ENCODE results near the gene SPTBN1. TPM values are rescaled to one million over a fixed set of nuclear protein-coding genes. Genes with fewer than 3 reads are reported as not detected.

The SPTBN1 gene
- total and polyA plus RNA-seq, 2 experiments from 2014 or later, result 125 to 435 TPM

DNA sequence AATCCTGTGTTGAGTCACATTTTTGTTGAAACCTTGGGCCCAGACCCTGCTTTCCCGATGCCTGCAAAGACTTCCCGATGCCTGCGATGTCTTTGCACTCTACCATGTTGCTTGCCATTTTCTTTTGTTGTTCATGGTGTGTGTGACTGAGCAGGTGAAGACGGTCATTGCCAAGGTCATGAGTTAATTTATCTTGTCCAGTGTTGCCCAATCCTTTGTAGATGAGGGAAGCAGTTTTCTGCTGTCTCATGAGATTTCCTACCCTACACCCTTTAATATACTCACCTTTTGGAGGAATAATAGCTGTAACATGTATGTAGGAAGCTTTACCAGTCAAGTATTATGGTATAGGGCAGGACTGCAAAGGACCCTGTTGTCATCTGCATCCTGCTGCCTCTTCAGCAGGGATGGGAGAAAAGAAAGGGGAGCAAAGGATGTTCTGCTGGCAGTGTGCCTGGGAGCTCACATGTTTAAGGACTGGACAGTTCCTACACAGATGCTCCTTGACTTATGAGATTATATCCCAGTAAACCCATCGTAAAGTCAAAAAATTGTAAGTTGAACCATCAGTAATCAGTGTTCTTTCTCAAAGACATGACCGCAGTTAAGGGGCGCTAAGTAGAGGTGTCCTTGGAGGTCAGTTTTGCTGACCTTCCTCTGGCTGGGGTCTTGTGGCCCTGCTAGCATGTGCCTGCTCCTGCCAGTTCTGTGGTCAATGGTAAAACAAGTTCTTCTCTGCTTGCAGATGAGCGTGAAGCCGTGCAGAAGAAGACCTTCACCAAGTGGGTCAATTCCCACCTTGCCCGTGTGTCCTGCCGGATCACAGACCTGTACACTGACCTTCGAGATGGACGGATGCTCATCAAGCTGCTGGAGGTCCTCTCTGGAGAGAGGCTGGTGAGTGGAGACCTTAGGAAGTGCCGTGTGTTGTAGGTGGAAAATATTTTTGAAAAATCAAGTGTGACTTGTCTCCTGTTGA is 142.5 kb downstream of the SPTBN1 start:
- Histone ChIP-seq H3K27ac (no peak overlapping the region), H3K4me1 (ENCODE audit: low read depth) (peaks cover 40% of the 10 kb centered on the region), H3K36me3 (peaks cover 6% of the 10 kb centered on the region), H3K27me3 (no peaks in the 10 kb centered on the region), H3K9me3 (ENCODE audit: low read depth) (no peaks in the 10 kb centered on the region), H3K4me3 (no peak overlapping the region)
- no peak for DNase-seq (ENCODE audit: low read depth in 1 of 2, low spot score in 1 of 2)
- TF ChIP-seq, protein P1, sequence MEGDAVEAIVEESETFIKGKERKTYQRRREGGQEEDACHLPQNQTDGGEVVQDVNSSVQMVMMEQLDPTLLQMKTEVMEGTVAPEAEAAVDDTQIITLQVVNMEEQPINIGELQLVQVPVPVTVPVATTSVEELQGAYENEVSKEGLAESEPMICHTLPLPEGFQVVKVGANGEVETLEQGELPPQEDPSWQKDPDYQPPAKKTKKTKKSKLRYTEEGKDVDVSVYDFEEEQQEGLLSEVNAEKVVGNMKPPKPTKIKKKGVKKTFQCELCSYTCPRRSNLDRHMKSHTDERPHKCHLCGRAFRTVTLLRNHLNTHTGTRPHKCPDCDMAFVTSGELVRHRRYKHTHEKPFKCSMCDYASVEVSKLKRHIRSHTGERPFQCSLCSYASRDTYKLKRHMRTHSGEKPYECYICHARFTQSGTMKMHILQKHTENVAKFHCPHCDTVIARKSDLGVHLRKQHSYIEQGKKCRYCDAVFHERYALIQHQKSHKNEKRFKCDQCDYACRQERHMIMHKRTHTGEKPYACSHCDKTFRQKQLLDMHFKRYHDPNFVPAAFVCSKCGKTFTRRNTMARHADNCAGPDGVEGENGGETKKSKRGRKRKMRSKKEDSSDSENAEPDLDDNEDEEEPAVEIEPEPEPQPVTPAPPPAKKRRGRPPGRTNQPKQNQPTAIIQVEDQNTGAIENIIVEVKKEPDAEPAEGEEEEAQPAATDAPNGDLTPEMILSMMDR (IDR thresholded peaks at IDR 0.05; ENCODE audit: low read depth, low read length), result no peak

DNA sequence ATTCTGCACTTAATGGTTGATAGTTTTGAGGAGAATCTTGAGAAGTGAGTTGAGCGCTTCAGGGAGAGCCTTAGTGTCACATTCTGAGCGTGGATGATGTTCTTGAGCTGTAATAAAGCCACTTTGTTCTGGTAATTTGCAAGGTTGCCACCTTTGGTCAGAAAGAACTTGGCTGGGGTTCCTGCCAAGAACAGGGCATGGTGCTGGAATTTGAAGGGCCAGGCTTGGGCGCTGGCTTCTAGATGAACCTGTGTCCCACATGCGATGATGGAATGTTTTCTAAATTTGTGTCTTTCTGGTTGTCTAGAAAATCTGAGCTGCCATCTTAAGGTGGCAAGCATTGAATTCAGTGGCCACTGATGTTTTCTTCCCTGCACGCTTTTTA is 143.2 kb downstream of the SPTBN1 start:
- Histone ChIP-seq H3K27ac (no peak overlapping the region), H3K27me3 (no peaks in the 10 kb centered on the region), H3K4me1 (ENCODE audit: low read depth) (peaks cover 47% of the 10 kb centered on the region), H3K9me3 (ENCODE audit: low read depth) (no peaks in the 10 kb centered on the region), H3K36me3 (peaks cover 6% of the 10 kb centered on the region), H3K4me3 (no peak overlapping the region)
- TF ChIP-seq, protein P1 (IDR thresholded peaks at IDR 0.05; ENCODE audit: low read depth, low read length), result no peak
- DNase-seq (ENCODE audit: low read depth in 1 of 2, low spot score in 1 of 2), result no peak

DNA sequence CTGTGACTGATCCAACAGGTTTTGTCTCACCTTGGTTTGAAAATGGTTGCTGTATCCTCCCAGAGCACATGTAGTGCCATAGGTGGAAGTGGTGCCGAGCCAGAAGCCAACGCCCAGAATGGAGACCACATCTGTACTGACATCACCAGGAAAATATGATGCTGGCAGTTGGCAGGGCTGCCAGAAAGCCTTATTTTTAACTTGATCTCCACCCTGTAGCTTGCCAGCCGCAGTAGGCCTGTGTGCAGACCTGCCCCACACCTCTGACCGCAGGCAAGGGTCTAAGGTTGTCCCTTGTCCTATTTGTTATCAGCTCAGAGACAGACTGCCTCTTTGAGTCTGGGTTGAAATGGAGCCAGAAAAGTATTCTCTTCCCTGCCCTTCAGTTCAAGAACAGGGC is 143.8 kb downstream of the SPTBN1 start:
- Histone ChIP-seq H3K27me3 (no peaks in the 10 kb centered on the region), H3K36me3 (peaks cover 6% of the 10 kb centered on the region), H3K4me1 (ENCODE audit: low read depth) (peaks cover 52% of the 10 kb centered on the region), H3K9me3 (ENCODE audit: low read depth) (no peaks in the 10 kb centered on the region), H3K4me3 (no peak overlapping the region), H3K27ac (no peak overlapping the region)
- no peak for DNase-seq (ENCODE audit: low read depth in 1 of 2, low spot score in 1 of 2)
- TF ChIP-seq, protein P1 (IDR thresholded peaks at IDR 0.05; ENCODE audit: low read depth, low read length), result no peak

DNA sequence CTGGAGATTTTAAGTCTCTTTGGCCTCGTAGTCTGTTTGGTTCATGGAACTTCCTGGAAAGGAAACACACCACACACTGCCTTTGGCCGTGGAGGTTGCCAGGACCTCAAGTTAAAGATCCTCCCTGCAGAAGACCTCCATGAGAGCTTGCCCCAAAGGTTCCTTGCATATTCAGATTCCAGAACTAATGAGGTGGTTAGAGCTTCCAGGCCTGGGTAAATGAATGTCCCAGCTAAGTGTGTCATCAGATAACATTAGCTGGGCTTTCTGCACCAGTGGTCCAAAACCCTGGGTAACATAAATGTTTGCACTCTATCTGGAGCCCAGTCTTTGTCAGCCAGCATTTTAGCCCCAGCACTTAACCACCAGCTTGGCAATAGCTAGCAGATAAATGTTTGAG is 145.2 kb downstream of the SPTBN1 start:
- Histone ChIP-seq H3K4me3 (no peak overlapping the region), H3K27me3 (no peaks in the 10 kb centered on the region), H3K4me1 (ENCODE audit: low read depth) (peaks cover 54% of the 10 kb centered on the region), H3K36me3 (peaks cover 6% of the 10 kb centered on the region), H3K27ac (no peak overlapping the region), H3K9me3 (ENCODE audit: low read depth) (no peaks in the 10 kb centered on the region)
- TF ChIP-seq, protein P1 (IDR thresholded peaks at IDR 0.05; ENCODE audit: low read depth, low read length), result no peak
- DNase-seq (ENCODE audit: low read depth in 1 of 2, low spot score in 1 of 2), result no peak

DNA sequence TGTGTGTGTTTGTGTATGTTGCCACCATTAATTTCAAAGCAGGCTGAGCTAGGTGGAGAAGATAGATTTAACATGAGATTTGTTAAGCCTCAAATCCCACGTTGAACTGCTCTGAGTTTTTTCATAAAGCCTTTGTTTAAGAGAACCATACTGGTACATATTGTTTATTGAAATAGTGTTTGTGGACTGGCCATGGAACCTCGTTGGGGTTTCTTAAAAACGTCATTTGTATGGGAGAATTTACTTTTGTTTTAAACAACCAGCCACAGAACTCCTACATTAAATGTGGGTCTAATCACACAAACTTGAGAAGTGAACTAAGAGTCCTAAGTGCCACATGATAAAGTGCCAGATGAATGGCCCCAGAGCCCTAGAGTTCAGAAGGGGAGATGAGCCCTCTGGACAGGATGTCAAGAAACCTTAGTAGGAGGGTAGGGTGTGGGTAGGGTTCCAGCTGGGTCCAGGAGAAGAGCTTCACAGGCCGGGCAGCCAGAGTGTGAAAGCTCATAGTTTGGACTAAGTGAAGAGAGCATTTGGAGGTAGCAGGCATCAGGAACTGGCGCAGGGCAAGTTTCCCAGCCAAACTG is 146.7 kb downstream of the SPTBN1 start:
- Histone ChIP-seq H3K9me3 (ENCODE audit: low read depth) (no peaks in the 10 kb centered on the region), H3K4me1 (ENCODE audit: low read depth) (peaks cover 54% of the 10 kb centered on the region), H3K36me3 (peaks cover 6% of the 10 kb centered on the region), H3K4me3 (no peak overlapping the region), H3K27ac (no peak overlapping the region), H3K27me3 (no peaks in the 10 kb centered on the region)
- no peak for DNase-seq (ENCODE audit: low read depth in 1 of 2, low spot score in 1 of 2)
- TF ChIP-seq, protein P1 (IDR thresholded peaks at IDR 0.05; ENCODE audit: low read depth, low read length), result no peak
